Erythroblast (primary cell): ENCODE data around the gene RMRP.
A peak's percentile ranks its signal among the peaks of the same experiment; 100 is the strongest.

Source experiments
- DNase-seq, 2 experiments: peaks; one replicate each; lab custom pipeline; 2025; lab: John Stamatoyannopoulos, UW
- GATA1 ChIP-seq: IDR thresholded peaks from 2 replicates; pipeline ENCODE4 v1.6.1; 2011; ENCODE audit warnings: low read depth, mild to moderate bottlenecking, control low read depth, low read length, moderate library complexity
- POLR2A ChIP-seq: IDR thresholded peaks from 2 replicates; pipeline ENCODE4 v1.6.1; 2011; ENCODE audit warnings: mild to moderate bottlenecking, low read length

RMRP gene

GRCh38 chr9:35665471-35665818 lies 7.6 kb upstream of the RMRP start:
- TF ChIP-seq POLR2A (peak; percentile 52), GATA1 (no peak)
- no peak for DNase-seq

GRCh38 chr9:35664531-35665470 lies 7.0 kb upstream of the RMRP start, which contains the start of gene ARHGEF39:
TSS of gene ARHGEF39 (minus strand) at chr9:35665195. CDS start at chr9:35665169, 26 bp downstream.
- DNase-seq = peak; percentile 88 to 90
- TF ChIP-seq GATA1 = no peak
- peak; percentile 84 for TF ChIP-seq POLR2A

GRCh38 chr9:35662437-35662836 lies 4.6 kb upstream of the RMRP start:
- DNase-seq = no peak
- no peak for TF ChIP-seq GATA1
- TF ChIP-seq POLR2A = no peak

GRCh38 chr9:35661756-35662350 lies 4.0 kb upstream of the RMRP start:
- DNase-seq = no peak

GRCh38 chr9:35660966-35661415 lies 3.2 kb upstream of the RMRP start:
- DNase-seq = no peak
- TF ChIP-seq POLR2A = no peak
- no peak for TF ChIP-seq GATA1

More at GRCh38 chr9:35661756-35662350, 4.0 kb upstream of the RMRP start:
- TF ChIP-seq POLR2A (no peak), GATA1 (no peak)

- DNase-seq = no peak
- TF ChIP-seq POLR2A (no peak), GATA1 (no peak)
These were observed 1.5 kb upstream of the RMRP start for GRCh38 chr9:35659340-35659739.

- TF ChIP-seq POLR2A (no peak), GATA1 (no peak)
- DNase-seq = peak; percentile 57 to 62
These were observed 1.1 kb upstream of the RMRP start for GRCh38 chr9:35658968-35659220.

- DNase-seq = peak; percentile 92 to 97
- TF ChIP-seq GATA1 = no peak
- TF ChIP-seq POLR2A = peak; percentile 85
These were observed 533 bp upstream of the RMRP start, which contains the start of gene CCDC107 for GRCh38 chr9:35658137-35658967. TSS of gene CCDC107 (plus strand) at chr9:35658292. CDS start at chr9:35658380, 88 bp downstream.

GRCh38 chr9:35656831-35657545 lies 831 bp downstream of the RMRP start:
- peak in 1 of 2 experiments; percentile 72 for DNase-seq

GRCh38 chr9:35656348-35656747 lies 1.5 kb downstream of the RMRP start:
- TF ChIP-seq POLR2A (no peak), GATA1 (no peak)
- DNase-seq = no peak

More at GRCh38 chr9:35656831-35657545, 831 bp downstream of the RMRP start:
- TF ChIP-seq POLR2A = no peak

GRCh38 chr9:35653611-35654010 lies 4.2 kb downstream of the RMRP start:
- no peak for TF ChIP-seq GATA1
- no peak for TF ChIP-seq POLR2A

GRCh38 chr9:35652829-35653209 lies 5.0 kb downstream of the RMRP start:
- DNase-seq = no peak
- TF ChIP-seq POLR2A (no peak), GATA1 (no peak)

More at GRCh38 chr9:35653611-35654010, 4.2 kb downstream of the RMRP start:
- DNase-seq = no peak

GRCh38 chr9:35651956-35652828 lies 5.6 kb downstream of the RMRP start:
- TF ChIP-seq GATA1 = no peak
- no peak for TF ChIP-seq POLR2A
- DNase-seq = peak in 1 of 2 experiments; percentile 27
